Esophagus squamous epithelium (tissue), 4 donors: ENCODE data around the gene CRYZL1.

Experiments
- POLR2A ChIP-seq, 4 donors: fragments of 450-650 bp; IDR thresholded peaks; one replicate each; pipeline ENCODE4 v1.6.1; 2017; ENCODE audit warnings: antibody characterized with exemption in 4 of 4, mild to moderate bottlenecking in 4 of 4, moderate library complexity in 3 of 4
- TF ChIP-seq, protein P1 (sequence below), 6 experiments: fragments of 450-650 bp in 4 of 6; fragments of 200-600 bp in 2 of 6; sonication (generic) in 2 of 6; IDR thresholded peaks; one replicate each; pipeline ENCODE4 v1.5.1; 2016 to 2019; ENCODE audit warnings: antibody characterized with exemption in 6 of 6, mild to moderate bottlenecking in 4 of 6, moderate library complexity in 4 of 6

GRCh38 chr21:33551664-33552063, 89.9 kb downstream of the CRYZL1 start:
- no peak for TF ChIP-seq POLR2A (IDR thresholded peaks at IDR 0.05)
- TF ChIP-seq, protein P1, sequence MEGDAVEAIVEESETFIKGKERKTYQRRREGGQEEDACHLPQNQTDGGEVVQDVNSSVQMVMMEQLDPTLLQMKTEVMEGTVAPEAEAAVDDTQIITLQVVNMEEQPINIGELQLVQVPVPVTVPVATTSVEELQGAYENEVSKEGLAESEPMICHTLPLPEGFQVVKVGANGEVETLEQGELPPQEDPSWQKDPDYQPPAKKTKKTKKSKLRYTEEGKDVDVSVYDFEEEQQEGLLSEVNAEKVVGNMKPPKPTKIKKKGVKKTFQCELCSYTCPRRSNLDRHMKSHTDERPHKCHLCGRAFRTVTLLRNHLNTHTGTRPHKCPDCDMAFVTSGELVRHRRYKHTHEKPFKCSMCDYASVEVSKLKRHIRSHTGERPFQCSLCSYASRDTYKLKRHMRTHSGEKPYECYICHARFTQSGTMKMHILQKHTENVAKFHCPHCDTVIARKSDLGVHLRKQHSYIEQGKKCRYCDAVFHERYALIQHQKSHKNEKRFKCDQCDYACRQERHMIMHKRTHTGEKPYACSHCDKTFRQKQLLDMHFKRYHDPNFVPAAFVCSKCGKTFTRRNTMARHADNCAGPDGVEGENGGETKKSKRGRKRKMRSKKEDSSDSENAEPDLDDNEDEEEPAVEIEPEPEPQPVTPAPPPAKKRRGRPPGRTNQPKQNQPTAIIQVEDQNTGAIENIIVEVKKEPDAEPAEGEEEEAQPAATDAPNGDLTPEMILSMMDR (IDR thresholded peaks at IDR 0.05): no peak
